Activated CD4-positive, alpha-beta T cell treated with anti-CD3 and anti-CD28 coated beads, Interleukin-2, amount 50 U/mL, for 16 hours (primary cell): ENCODE results near the gene PNPLA7.
A peak's percentile ranks its signal among the peaks of the same experiment; 100 is the strongest.
"Not testable (repeated sequence)": the region's sequence is repeated elsewhere in the genome, so short reads cannot be mapped to it uniquely, and the experiment has no call there.

Experiments
- DNase-seq: peaks from one replicate; pipeline ENCODE4 v3.0.0-alpha.2; 2020

Gene PNPLA7

DNA sequence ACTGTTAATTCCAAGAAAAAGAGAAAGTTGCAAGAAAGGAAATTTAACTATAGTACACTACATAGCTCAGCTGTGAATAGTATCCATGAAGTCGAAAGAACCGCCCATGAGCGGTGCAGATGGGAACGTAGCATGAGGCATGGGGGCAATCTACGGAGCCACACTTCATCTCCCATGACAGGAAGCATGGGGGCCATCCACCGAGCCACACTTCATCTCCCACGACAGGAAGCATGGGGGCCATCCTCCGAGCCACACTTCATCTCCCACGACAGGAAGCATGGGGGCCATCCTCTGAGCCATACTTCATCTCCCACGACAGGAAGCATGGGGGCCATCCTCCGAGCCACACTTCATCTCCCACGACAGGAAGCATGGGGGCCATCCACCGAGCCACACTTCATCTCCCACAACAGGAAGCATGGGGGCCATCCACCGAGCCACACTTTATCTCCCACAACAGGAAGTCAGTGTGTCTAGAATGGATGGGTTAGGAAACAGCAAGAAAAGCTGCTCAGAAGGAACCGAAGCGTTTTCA is 13.5 kb downstream of the PNPLA7 start:
- DNase-seq = peak; percentile 10

DNA sequence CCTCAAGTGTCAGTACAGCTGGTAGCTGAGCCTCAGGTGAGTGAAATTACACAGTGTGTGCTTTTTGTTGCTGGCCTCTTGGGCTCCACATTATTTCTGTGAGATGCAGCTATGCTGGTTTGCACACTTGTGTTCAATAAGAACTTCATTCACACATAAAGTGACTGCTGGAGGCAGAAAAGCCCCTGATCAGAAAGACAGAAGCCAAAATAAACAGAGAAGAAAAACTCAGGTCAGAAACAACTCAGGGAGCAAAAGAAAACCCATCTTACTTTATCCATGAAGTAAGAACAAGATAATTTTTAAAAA is 15.1 kb downstream of the PNPLA7 start:
- no peak for DNase-seq

DNA sequence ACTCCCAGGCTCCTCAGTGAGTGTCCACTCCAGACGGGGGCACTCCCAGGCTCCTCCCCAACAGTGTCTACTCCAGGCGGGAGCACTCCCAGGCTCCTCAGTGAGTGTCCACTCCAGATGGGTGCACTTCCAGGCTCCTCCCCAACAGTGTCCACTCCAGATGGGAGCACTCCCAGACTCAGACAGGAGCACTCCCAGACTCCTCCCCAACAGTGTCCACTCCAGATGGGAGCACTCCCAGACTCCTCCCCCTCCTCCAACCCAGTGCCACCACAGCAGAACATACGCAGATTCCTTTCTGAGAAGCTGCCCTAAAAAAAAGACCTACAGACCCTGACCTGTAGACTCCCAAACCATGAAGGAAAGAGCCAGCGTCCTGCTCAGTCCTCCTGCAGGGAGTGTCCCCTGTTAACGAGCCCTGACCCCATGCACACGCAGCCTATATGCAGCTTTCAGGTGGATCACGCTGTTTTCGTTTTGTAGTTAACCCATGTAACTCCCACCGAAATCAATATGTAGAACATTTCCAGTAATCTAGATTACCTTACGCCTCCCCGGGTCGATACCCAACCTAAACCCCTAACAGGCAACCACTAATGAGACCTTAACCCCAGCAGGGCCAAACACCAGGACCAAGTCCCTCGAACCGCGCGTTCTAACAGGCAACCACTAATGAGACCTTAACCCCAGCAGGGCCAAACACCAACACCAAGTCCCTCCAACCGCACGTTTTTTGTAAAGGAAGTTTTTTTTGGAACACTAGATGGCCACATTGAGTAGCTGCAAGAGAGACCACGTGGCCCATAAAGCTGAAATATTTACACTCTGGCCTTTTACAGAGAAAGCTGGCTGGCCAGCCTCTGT is 15.7 kb downstream of the PNPLA7 start:
- DNase-seq = peak; percentile 53

DNA sequence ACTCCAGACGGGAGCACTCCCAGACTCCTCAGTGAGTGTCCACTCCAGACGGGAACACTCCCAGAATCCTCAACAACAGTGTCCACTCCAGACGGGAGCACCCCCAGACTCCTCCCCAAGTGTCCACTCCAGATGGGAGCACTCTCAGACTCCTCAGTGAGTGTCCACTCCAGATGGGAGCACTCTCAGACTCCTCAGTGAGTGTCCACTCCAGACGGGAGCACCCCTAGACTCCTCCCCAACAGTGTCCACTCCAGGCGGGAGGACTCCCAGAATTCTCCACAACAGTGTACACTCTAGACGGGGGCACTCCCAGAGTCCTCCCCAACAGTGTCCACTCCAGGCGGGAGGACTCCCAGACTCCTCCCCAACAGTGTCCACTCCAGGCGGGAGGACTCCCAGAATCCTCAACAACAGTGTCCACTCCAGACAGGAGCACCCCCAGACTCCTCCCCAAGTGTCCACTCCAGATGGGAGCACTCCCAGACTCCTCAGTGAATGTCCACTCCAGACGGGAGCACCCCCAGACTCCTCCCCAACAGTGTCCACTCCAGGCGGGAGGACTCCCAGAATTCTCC is 17.2 kb downstream of the PNPLA7 start:
- not testable (repeated sequence) for DNase-seq

DNA sequence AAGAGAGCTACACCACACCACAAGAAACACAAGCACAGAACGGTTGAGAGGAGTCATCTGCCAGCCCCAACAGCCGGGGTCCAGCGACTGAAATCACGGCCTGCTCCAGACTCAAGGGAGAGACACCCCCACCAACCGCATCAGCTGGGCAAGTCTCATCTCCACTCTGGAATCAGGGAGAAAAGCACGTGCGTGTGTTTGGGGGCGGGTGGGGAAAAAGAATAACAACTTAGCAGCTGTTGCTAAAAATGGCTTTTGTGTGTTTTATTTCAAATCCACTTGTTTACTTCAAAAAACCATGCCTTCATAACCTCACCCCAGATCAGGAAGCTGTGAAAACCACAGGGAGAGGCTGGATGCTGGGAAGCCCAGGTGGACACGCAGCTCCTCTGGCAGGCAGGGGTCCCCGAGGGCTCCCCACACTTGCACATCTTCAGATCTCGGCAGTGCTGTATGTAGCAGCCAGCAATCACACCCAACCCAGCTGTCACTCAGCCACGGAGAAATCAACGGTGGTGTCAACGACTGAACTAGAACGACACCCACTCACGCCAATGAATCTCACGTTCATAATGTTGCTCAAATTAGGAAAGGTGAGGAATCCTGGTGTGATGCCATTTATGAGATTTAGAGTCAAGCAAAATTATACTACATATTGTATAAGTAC is 19.0 kb downstream of the PNPLA7 start:
- DNase-seq = no peak

DNA sequence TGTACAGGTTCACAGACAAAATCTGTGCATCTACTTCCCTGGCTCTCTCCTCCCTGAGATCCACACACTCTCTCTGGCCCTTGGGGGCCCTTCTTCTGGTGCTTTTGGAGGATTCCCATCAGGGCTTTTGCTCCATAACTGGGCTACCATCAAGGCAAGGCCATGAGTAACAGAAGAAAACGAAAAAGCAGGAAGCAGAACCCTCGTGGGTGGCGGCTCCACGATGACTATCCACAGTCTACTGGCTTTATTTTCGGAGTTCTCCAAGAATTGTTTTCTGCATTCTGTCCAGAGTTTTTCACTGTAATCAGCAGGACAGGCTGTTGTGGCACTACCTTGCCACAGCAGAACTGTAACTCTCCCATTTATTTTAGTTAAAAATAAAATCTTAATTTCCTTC is 19.9 kb downstream of the PNPLA7 start:
- no peak for DNase-seq

DNA sequence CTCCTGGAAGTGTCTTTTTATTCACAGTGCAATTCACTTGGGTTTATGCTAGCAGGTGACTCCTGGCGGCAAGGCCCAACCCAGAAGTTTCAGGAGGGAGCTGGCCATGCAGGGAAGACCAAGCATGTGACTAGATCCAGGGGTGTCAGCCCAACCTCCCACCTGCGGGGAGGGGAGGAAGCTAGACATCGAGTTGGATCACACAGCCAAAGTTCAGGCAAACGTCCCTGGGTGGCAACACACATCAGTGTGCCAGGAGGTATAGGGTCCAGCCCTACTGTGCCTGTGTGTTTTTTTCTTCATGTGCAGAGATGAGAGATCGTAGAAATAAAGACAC is 25.3 kb downstream of the PNPLA7 start:
- DNase-seq = no peak

DNA sequence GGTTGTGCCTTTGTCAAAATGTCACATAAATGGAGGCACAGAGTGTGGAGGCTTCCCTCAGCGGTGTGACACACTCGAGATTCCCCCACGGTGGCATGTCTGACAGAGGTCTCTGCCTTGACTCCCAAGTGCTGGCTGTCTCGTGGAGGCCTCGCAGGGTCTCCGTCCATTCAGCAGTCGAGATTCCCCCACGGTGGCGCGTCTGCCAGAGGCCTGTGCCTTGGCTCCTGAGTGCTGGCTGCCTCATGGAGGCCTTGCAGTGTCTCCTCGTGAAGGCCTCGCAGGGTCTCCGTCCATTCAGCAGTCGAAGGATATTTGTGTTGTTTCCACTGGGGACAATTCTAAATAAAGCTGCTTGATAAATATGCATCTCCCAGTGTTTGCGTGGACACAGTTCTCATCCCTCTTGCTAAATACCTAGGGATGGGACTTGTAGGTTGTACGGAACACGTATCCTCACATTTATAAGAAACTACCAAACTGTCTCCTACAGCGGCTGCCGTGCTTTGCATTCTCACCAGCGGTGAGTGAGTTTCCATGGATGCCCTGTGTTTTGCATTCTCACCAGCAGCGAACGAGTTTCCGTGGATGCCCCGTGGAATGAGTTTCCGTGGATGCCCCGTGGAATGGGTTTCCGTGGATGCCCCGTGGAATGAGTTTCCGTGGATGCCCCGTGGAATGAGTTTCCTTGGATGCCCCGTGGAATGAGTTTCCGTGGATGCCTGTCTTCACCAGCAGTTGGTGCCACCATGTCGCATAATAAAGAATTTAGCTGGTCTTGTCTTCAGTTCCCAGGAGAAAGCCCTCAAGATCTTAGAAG is 25.8 kb downstream of the PNPLA7 start:
- DNase-seq = no peak

DNA sequence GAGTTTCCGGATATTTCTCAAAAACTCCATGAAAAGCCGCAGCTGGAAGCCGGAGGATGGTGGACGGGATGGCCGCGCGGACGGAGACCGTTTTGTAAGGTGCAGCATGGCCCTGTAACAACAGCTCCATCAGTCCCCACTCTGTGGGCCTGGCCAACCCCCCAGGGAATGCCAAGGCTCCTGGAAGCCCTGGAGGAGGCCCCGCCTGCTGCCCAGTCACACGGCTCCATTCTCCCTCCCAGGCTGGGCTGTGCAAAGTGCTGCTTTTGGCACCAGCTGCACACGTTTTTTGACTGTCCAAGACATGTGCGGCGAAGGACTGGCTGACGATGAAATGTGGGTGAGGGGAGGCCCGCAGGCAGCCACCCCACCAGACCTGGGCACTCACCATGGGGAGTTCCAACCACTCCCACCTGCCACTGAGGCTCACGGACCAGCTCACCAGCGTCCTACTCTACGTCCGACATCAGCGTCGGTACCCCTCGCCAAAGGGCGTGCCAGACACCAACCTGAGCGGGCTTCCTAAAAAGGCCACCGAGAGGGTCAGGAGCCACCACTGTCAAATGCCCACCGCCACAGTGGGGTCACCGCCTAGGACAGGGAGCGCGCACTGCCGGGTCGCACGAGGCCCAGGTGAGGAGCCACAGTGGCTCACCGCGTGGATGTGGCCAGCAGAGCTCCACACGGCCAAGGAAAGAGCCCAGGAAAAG is 27.3 kb downstream of the PNPLA7 start:
- no peak for DNase-seq

DNA sequence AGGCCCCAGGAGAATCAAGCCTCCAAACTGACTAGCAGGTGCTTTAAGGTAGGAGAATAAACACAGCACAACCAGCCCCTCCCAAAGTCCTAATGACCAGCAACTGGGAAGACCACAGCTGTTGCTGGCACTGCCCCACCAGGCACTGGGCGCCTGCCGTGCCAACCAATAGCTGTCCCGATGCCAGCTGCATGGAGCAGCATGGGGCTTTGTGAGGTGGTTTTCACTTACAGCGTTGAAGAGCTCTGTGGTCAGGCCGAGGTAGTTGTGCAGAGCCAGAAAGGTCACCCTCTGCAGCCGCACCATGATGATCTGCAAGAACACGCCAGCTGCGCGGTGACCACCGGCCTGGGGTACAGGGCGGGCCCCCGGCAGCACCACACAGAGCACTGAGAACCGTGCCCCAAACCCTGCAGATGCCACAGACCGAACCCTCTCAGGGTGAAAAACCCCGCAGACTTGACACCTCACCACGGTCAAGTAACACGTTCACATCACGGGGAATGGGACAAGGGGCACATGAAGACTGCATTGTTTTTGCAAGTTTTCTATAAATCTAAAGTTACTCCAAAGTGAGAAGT is 28.7 kb downstream of the PNPLA7 start:
- DNase-seq = no peak

DNA sequence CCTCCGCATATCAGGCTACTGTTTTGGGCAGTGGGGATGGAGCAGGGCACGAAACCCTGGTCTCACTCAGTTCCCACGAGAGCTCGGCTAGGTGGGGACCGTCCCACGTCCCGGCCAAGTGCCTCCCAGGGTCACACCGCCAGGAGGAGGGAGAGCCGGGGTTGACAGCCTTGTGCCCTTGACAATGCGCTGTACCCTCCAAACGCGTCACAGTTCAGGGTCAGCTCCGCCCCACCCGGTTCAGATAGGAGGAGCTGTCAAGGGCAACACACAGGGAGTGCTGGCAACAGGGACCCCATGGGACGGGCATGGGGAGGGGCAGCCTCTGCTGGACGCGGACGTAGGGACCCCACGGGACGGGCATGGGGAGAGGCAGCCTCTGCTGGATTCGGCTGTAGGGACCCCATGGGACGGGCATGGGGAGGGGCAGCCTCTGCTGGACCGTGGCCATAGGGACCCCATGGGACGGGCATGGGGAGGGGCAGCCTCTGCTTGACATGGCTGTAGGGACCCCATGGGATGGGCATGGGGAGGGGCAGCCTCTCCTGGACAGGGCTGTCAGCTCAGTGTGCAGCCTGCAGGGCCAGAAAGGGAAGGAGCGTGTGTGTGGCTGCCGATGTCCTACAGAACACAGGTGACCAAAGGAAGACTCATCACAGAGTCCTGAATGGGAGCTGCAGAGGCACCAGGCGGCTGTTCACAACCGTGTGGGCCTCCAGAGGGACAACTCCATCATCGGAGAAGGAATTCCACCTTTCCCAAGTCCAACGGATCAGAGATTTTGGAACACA is 29.4 kb downstream of the PNPLA7 start:
- no peak for DNase-seq

DNA sequence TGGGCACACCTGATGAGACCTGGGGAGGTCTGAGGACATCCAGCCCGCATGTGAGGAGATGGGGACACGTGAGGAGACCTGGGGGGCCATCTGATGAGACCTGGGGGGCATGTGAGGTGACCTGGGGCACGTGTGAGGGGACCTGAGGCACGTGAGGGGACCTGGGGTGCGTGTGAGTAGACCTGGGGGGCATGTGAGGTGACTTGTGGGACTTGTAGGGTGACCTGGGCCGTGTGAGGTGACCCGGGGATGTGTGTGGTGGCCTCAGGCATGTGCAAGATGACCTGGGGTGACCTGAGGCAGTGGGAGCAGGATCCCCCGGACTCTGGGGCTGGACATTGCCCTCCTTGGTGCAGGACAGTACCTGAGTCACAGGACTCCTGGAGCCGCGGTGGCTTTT is 30.6 kb downstream of the PNPLA7 start:
- DNase-seq = no peak

DNA sequence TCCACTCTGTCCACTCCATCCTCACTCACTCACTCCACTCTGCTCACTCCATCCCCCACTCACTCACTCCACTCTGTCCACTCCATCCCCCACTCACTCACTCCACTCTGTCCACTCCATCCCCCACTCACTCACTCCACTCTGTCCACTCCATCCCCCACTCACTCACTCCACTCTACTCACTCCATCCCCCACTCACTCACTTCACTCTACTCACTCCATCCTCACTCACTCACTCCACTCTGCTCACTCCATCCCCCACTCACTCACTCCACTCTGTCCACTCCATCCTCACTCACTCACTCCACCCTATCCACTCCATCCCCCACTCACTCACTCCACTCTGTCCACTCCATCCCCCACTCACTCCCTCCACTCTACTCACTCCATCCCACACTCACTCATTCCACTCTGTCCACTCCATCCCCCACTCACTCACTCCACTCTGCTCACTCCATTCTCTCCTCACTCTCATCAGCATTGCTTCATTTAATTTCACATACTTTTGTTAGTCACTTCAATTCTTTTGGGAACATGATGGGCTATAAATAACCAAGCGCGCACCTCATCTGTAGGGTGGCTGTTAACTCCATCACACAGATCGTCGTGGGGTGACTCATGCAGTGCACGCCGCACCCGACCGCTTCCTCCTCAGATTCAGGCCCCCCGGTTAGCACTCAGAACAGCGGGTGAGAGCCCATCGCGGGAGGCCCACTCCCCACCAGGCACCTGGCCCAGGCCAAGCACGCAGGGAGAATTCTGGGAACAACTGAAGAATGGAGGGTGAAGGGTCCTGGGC is 31.3 kb downstream of the PNPLA7 start:
- DNase-seq = not testable (repeated sequence)

DNA sequence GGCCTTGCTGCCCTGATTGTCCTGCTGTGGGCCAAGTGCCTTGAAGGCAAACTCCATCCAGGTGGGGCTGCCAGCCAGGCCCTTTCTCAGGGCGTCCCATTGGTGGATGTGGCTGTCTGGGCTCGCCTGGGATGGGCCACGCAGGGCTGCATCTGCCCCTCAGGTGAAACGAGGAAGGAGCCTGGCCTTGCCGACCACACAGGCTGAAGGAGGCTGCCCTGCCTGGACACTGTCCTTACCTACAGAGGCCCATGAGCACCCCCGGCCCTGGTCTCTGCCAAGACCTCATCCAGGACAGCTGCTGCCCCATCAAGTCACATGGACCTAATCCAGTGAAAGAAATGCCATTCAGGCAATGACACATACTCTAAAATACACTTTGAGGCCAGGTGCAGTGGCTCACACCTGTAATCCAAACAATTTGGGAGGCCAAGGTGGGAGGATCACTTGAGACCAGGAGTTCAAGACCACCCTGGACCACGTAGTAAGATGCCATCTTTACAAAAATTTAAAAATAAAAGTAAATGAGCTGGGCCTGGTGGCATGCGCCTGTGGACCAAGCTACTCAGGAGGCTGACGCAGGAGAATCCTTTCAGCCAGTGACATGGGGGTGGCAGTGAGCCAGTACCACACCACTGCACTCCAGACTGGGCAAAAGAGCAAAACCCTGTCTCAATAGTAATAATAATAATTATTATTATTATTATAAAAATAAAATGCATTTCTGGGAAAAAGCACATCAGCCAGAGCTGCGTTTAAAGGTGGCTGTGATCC is 33.9 kb downstream of the PNPLA7 start:
- no peak for DNase-seq

DNA sequence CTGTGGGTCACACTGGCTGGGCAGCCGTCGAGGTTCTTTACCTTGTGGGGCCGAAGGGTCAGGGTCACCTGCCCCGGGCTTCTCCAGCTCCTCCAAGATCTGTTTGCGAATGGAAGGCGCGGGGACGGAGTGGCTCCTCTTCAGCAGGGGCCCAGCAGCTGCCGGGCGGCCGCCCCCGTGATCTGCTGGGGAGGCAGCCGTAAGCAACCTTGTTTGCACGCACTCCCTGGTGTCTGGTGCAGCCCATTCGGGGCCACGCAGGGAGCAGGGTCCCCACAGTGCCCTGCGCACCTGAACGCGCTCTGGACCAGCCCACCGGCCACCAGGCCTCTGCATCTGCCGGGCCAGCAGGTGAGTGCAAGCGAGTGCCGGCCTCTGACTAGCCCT is 34.9 kb downstream of the PNPLA7 start:
- no peak for DNase-seq

DNA sequence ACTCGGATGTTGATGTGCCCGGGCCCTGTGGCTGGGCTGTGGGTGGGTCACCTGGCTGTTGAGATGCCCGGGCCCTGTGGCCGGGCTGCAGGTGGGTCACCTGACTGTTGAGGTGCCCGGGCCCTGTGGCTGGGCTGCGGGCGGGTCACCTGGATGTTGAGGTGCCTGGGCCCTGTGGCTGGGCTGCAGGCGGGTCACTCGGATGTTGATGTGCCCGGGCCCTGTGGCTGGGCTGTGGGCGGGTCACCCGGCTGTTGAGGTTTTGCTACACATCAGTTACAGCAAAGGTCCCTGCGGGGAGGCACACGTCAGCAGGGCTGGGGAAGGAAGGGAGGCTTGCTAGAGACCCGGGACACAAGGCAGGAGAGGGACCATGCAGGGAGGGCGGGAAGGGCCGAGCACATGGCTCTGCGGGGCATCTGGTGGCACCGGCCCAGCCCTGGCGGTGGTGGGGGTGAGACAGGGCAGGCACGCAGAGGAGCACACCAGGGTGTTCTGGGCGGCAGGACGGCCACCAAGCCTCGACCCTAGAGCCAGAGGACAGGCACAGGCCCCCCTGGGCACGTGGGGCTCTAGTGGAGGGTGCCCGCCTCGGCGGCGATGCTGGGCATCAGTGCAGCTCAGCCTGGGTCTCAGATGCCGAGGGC is 35.4 kb downstream of the PNPLA7 start:
- DNase-seq = no peak

DNA sequence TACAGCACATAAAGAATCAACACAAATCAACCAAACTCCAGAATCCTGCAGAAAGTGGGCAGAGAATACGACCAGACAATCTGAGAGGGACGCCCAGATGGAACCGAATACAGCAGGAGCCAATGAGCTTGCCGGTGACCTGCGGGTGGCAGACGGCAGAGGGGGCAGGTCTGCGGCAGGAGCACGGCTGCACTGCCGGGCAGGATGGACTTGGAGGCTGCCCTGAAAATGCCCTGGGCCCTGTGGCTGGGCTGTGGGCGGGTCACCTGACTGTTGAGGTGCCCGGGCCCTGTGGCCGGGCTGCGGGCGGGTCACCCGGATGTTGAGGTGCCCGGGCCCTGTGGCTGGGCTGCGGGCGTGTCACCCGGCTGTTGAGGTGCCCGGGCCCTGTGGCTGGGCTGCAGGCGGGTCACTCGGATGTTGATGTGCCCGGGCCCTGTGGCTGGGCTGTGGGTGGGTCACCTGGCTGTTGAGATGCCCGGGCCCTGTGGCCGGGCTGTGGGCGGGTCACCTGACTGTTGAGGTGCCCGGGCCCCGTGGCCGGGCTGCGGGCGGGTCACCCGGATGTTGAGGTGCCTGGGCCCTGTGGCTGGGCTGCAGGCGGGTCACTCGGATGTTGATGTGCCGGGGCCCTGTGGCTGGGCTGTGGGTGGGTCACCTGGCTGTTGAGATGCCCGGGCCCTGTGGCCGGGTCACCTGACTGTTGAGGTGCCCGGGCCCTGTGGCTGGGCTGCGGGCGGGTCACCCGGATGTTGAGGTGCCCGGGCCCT is 36.2 kb downstream of the PNPLA7 start:
- not testable (repeated sequence) for DNase-seq

DNA sequence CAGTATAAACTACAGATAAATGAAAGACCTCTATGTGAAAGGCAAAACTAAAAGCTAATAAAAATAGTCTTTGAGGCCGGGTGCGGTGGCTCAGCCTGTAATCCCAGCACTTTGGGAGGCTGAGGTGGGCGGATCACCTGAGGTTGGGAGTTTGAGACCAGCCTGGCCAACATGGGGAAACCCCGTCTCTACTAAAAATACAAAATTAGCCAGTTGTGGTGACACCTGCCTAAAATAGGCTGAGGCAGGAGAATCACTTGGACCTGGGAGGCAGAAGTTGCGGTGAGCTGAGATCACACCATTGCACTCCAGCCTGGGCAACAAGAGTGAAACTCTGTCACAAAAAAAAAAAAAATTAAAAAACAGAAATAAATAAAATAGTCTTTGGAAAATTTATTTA is 37.1 kb downstream of the PNPLA7 start:
- not testable (repeated sequence) for DNase-seq
